ENCODE measurements around the gene SGPL1.

GRCh38 chr10:70776455-70777005, 39.2 kb upstream of the SGPL1 start:
- TF ChIP-seq POLR2A (IDR thresholded peaks at IDR 0.05) (no peak), CTCF (IDR thresholded peaks at IDR 0.05) (no peak), POLR2AphosphoS5 (IDR thresholded peaks at IDR 0.05; ENCODE audit: insufficient read depth in 1 of 2, low read depth in 1 of 2) (no peak)

Data from vagina (tissue), 2 donors.